Suprapubic skin (tissue), 4 donors: ENCODE results near the gene SIRPB2.

ENCODE experiments used
- CTCF ChIP-seq, 2 donors: fragments of 200-600 bp in 1 of 2; fragments of 450-650 bp in 1 of 2; sonication (generic) in 1 of 2; IDR thresholded peaks; one replicate each; pipeline ENCODE4 v1.5.1; 2016 to 2019; ENCODE audit warnings: antibody characterized with exemption in 2 of 2, mild to moderate bottlenecking in 1 of 2, moderate library complexity in 1 of 2
- EP300 ChIP-seq: sonication (generic); formaldehyde crosslinking; IDR thresholded peaks from one replicate; pipeline ENCODE4 v1.6.1; 2017; ENCODE audit warnings: antibody characterized with exemption
- POLR2AphosphoS5 ChIP-seq, 3 donors: sonication (generic); formaldehyde crosslinking; IDR thresholded peaks; one replicate each; pipeline ENCODE4 v1.6.1; 2017; ENCODE audit warnings: antibody characterized with exemption in 3 of 3

GRCh38 chr20:1472556-1473245, 18.5 kb downstream of the SIRPB2 start:
- TF ChIP-seq EP300 (no peak), POLR2AphosphoS5 (IDR thresholded peaks at IDR 0.05) (no peak), CTCF (IDR thresholded peaks at IDR 0.05) (no peak)
